GM12878 (cell line): Measurements from ENCODE around the gene ROBO1. TPM values are rescaled to one million over a fixed set of nuclear protein-coding genes. Genes with fewer than 3 reads are reported as not detected.

Experiments
- ATAC-seq: fragments of 200-7000 bp; cut with Tn5 transposase; 3 replicates; pipeline ENCODE4 v1.9.1; 2020; ENCODE audit warnings: mild to moderate bottlenecking, moderate library complexity
- BruUV-seq: library from RNA; stranded (reverse); fragments of 400-500 nt; replicated peaks from 2 replicates; lab custom pipeline; 2021; lab: Mats Ljungman, UMichigan
- CTCF ChIA-PET: fragments of 300-600 bp; sonication (Branson Sonifier 250); formaldehyde crosslinking; extraction: SDS; loops from one replicate; lab custom pipeline; 2021; ENCODE audit warnings: inconsistent platforms; lab: Yijun Ruan, JAX
- POLR2A ChIA-PET: fragments of 350-600 bp; formaldehyde crosslinking; extraction: SDS; loops from one replicate; lab custom pipeline; 2021; ENCODE audit warnings: inconsistent platforms; lab: Charles Lee
- RAD21 ChIA-PET: fragments of 300-600 bp; sonication (Branson Sonifier 250); formaldehyde crosslinking; loops from one replicate; lab custom pipeline; 2023; ENCODE audit warnings: antibody characterized with exemption; ENCODE audit not compliant: unreplicated experiment; lab: Charles Lee
- SMC1A ChIA-PET: fragments of 300-600 bp; sonication (Branson Sonifier 250); formaldehyde crosslinking; loops from one replicate; lab custom pipeline; 2023; ENCODE audit not compliant: unreplicated experiment, uncharacterized antibody; lab: Charles Lee
- DNase-seq: peaks from one replicate; pipeline ENCODE4 v3.0.0-alpha.2; 2011; ENCODE audit warnings: low read depth, low spot score
- FAIRE-seq: peaks from 3 replicates; lab custom pipeline; 2011; peaks lifted over from hg19 to GRCh38; lab: Jason Lieb, UNC
- H2AFZ ChIP-seq: 2 replicates; pipeline ENCODE4 v1.6.0; 2011; ENCODE audit warnings: low read depth, low read length, control low read depth; ENCODE audit not compliant: control insufficient read depth
- H3K27ac ChIP-seq: 2 replicates; pipeline ENCODE4 v1.5.1; 2011; ENCODE audit warnings: control low read depth; ENCODE audit not compliant: control insufficient read depth, insufficient read depth
- H3K27me3 ChIP-seq, 2 experiments: replicated peaks in 1 of 2; 2 replicates each; pipeline versions ENCODE4 v1.6.0 to v1.6.1; 2011; ENCODE audit warnings: low read length in 1 of 2; ENCODE audit not compliant: control insufficient read depth in 2 of 2, insufficient read depth in 2 of 2
- H3K36me3 ChIP-seq, 2 experiments: 2 replicates each; pipeline ENCODE4 v1.5.1; 2011; ENCODE audit warnings: low read length in 1 of 2; ENCODE audit not compliant: control insufficient read depth in 2 of 2, insufficient read depth in 2 of 2
- H3K4me1 ChIP-seq: 2 replicates; pipeline ENCODE4 v1.6.1; 2011; ENCODE audit warnings: mild to moderate bottlenecking, low read length, moderate library complexity, mixed read lengths; ENCODE audit not compliant: control insufficient read depth, insufficient read depth
- H3K4me2 ChIP-seq: 2 replicates; pipeline ENCODE4 v1.6.0; 2011; ENCODE audit warnings: control low read depth; ENCODE audit not compliant: control insufficient read depth, insufficient read depth
- H3K4me3 ChIP-seq: fragments of 200-600 bp; sonication (generic); 2 replicates; pipeline ENCODE4 v1.5.1; 2016
- H3K79me2 ChIP-seq: 2 replicates; pipeline ENCODE4 v1.6.0; 2011; ENCODE audit warnings: low read length; ENCODE audit not compliant: control insufficient read depth, insufficient read depth
- H3K9ac ChIP-seq: 2 replicates; pipeline ENCODE4 v1.8.0; 2011; ENCODE audit warnings: low read length, control low read depth, mixed read lengths; ENCODE audit not compliant: control insufficient read depth, insufficient read depth
- H3K9me3 ChIP-seq: replicated peaks from 3 replicates; pipeline ENCODE4 v1.5.1; 2011; ENCODE audit warnings: mild to moderate bottlenecking, low read length; ENCODE audit not compliant: control insufficient read depth, insufficient read depth
- H4K20me1 ChIP-seq: 2 replicates; pipeline ENCODE4 v1.6.0; 2011; ENCODE audit not compliant: control insufficient read depth, insufficient read depth
- ETV6 ChIP-seq, 2 experiments: fragments of 450-650 bp in 1 of 2; IDR thresholded peaks in 1 of 2; conservative IDR thresholded peaks in 1 of 2; 2 replicates each; pipeline ENCODE4 v1.6.1; 2014; ENCODE audit warnings: antibody characterized with exemption in 1 of 2, borderline replicate concordance in 1 of 2, low read depth in 1 of 2, mild to moderate bottlenecking in 1 of 2, moderate library complexity in 1 of 2
- NFIC ChIP-seq: IDR thresholded peaks from 2 replicates; pipeline ENCODE4 v1.6.1; 2012; ENCODE audit warnings: low read depth, mild to moderate bottlenecking, inconsistent platforms, low read length, moderate library complexity
- RAD51 ChIP-seq: fragments of 450-650 bp; IDR thresholded peaks from 2 replicates; pipeline ENCODE4 v1.6.1; 2016; ENCODE audit warnings: moderate library complexity, mild to moderate bottlenecking, inconsistent platforms
- SMC3 ChIP-seq: IDR thresholded peaks from 2 replicates; pipeline ENCODE4 v1.6.1; 2011; ENCODE audit warnings: low read length, improper control_type of control experiment, borderline replicate concordance
- ZZZ3 ChIP-seq: IDR thresholded peaks from 2 replicates; pipeline ENCODE4 v1.6.1; 2011; ENCODE audit warnings: low read depth; ENCODE audit not compliant: control insufficient read depth, insufficient read length
- WGBS: methylation state at CpG from one replicate; pipeline ENCODE4 v1.1.6; 2016; ENCODE audit warnings: low lambda C conversion rate; ENCODE audit not compliant: insufficient replicate concordance, insufficient coverage; ENCODE audit errors: missing lambda C conversion rate; 5-methylcytosine and 5-hydroxymethylcytosine counted together
- in situ Hi-C: fragments of 300-500 bp; cut with MboI; formaldehyde crosslinking; loops from 9 replicates; pipeline ENCODE4 v1.14.3; 2018; ENCODE audit warnings: mixed read lengths
- intact Hi-C: fragments of 100-400 bp; cut with micrococcal nuclease; formaldehyde crosslinking; loops from one replicate; pipeline ENCODE4 v1.14.2; 2022; ENCODE audit not compliant: unreplicated experiment
- polyA plus RNA-seq, 11 experiments: library from polyadenylated mRNA; depleted of rRNA in 4 of 11; unstranded in 6 of 11; stranded (reverse) in 5 of 11; fragments of >200 nt; fragmentation: Nextera tagmentation in 4 of 11; fragmentation: Illumina TruSeq in 1 of 11; extraction: Ambion mirVana in 4 of 11; extraction: Trizol in 1 of 11; gene quantifications; 1 replicate in 1 of 11; 2 replicates in 10 of 11; pipeline versions ENCODE4 v1.2.1 to v1.2.3, GENCODE V29; 2011 to 2016; ENCODE audit warnings: inconsistent platforms in 2 of 11, missing spikeins in 2 of 11, low read depth in 1 of 11
- total RNA-seq, 4 experiments: library from RNA; depleted of rRNA in 3 of 4; stranded (reverse); fragments of >200 nt in 3 of 4; fragmentation: Illumina TruSeq in 1 of 4; extraction: Trizol in 1 of 4; gene quantifications; 2 replicates each; pipeline versions ENCODE4 v1.2.1 to v1.2.3, GENCODE V29; 2013 to 2021
- TF ChIP-seq, protein P1 (sequence below): fragments of 450-650 bp; IDR thresholded peaks from 2 replicates; pipeline ENCODE4 v1.6.1; 2017; ENCODE audit warnings: low read depth, mild to moderate bottlenecking, moderate library complexity

ROBO1 gene
- total and polyA plus RNA-seq, 10 of the 15 experiments (the other 5 are each of a cell fraction or from before 2014, with no cell fraction given) = 0.29 to 46.5 (median 1.2) TPM

DNA sequence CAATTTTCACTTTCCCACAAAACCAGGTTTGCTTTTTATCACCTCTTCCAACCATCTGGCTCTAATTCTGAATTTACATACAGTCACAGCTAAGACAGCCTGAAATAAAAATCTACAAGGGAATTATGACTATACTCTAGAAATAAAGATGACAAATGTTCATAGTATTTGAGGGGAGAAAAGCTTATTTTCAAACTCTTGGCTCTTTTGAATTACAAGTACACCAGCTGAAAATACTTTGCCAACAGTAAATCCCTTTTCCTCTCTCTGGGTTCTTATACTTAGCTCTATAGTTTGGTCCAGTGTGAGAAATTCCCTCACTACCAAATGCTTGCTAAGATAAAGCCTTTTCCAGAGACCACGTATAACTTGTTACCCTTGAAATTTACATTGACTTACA lies 1037.9 kb downstream of the ROBO1 start:
- Histone ChIP-seq H3K79me2 (no peaks in the 10 kb centered on the region), H3K9me3 (no peaks in the 10 kb centered on the region), H3K9ac (no peak overlapping the region), H2AFZ (no peak overlapping the region), H3K4me3 (no peak overlapping the region), H3K36me3 (no peaks in the 10 kb centered on the region), H3K4me2 (no peak overlapping the region), H3K27me3 (no peaks in the 10 kb centered on the region), H4K20me1 (no peaks in the 10 kb centered on the region), H3K27ac (no peak overlapping the region), H3K4me1 (no peaks in the 10 kb centered on the region)
- ChIA-PET RAD21 (interaction anchor here (0.5 to 3.9 kb wide), 10 partner anchors 9 to 287 kb away, joined by 3 to 14 read pairs (median 4); no protein-coding TSS in a partner anchor), POLR2A (interaction anchor here (0.7 kb wide), 2 partner anchors 12 to 26 kb away, joined by 3 read pairs; no protein-coding TSS in a partner anchor), SMC1A (interaction anchor here (0.6 to 3.7 kb wide), 21 partner anchors 9 to 296 kb away, joined by 3 to 28 read pairs (median 4); no protein-coding TSS in a partner anchor), CTCF (interaction anchor here (0.7 to 1.4 kb wide), 4 partner anchors 9 to 247 kb away, joined by 3 to 4 read pairs (median 4); no protein-coding TSS in a partner anchor)
- no peak for DNase-seq
- TF ChIP-seq ZZZ3 = no peak
- TF ChIP-seq, protein P1, sequence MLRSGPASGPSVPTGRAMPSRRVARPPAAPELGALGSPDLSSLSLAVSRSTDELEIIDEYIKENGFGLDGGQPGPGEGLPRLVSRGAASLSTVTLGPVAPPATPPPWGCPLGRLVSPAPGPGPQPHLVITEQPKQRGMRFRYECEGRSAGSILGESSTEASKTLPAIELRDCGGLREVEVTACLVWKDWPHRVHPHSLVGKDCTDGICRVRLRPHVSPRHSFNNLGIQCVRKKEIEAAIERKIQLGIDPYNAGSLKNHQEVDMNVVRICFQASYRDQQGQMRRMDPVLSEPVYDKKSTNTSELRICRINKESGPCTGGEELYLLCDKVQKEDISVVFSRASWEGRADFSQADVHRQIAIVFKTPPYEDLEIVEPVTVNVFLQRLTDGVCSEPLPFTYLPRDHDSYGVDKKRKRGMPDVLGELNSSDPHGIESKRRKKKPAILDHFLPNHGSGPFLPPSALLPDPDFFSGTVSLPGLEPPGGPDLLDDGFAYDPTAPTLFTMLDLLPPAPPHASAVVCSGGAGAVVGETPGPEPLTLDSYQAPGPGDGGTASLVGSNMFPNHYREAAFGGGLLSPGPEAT = no peak
- in situ Hi-C loops (no loop called here), intact Hi-C loops (no loop called here)
- FAIRE-seq = no peak
- no TSS peak for BruUV-seq
- WGBS = no CpG with 5 or more reads among the region's 1 CpG
- ATAC-seq = no peak

GRCh38 chr3:78728406-78729145 lies 1039.2 kb downstream of the ROBO1 start:
- no peak for ATAC-seq
- RAD21 ChIA-PET = interaction anchor here (1.0 to 2.9 kb wide), 6 partner anchors 10 to 246 kb away, joined by 4 to 12 read pairs (median 5); no protein-coding TSS in a partner anchor
- Histone ChIP-seq H3K36me3 (no peaks in the 10 kb centered on the region), H4K20me1 (no peaks in the 10 kb centered on the region), H3K79me2 (no peaks in the 10 kb centered on the region), H3K4me1 (no peaks in the 10 kb centered on the region), H2AFZ (no peak overlapping the region), H3K9ac (no peak overlapping the region), H3K27ac (no peak overlapping the region), H3K4me3 (no peak overlapping the region), H3K27me3 (no peaks in the 10 kb centered on the region), H3K4me2 (no peak overlapping the region), H3K9me3 (no peaks in the 10 kb centered on the region)
- FAIRE-seq = no peak
- no TSS peak for BruUV-seq
- 62% methylated on average over 5 of the region's 5 CpGs for WGBS
- CTCF ChIA-PET = interaction anchor here (1.0 to 1.4 kb wide), 2 partner anchors 12 to 84 kb away, joined by 3 read pairs; no protein-coding TSS in a partner anchor
- TF ChIP-seq RAD51 = peak; percentile 37; the same call in 1 of the 2 replicates
- no peak for TF ChIP-seq SMC3
- TF ChIP-seq ETV6 (conservative IDR thresholded peaks at IDR 0.05 in 1 of 2, IDR thresholded peaks at IDR 0.05 in 1 of 2; ENCODE audit: borderline replicate concordance in 1 of 2, low read depth in 1 of 2) = no peak
- no peak for TF ChIP-seq NFIC
- POLR2A ChIA-PET = no interaction called here
- intact Hi-C loops (no loop called here), in situ Hi-C loops (no loop called here)
- no peak for DNase-seq
- SMC1A ChIA-PET = interaction anchor here (0.6 to 3.7 kb wide), 14 partner anchors 10 to 298 kb away, joined by 3 to 28 read pairs (median 4); no protein-coding TSS in a partner anchor
